Activated CD8-positive, alpha-beta T cell treated with anti-CD3 and anti-CD28 coated beads for 36 hours (primary cell): ENCODE results near the gene CTR9. TPM values are rescaled to one million over a fixed set of nuclear protein-coding genes. Genes with fewer than 3 reads are reported as not detected.

ENCODE experiments used
- ATAC-seq: fragments of 200-7000 bp; cut with Tn5 transposase; one replicate; pipeline ENCODE4 v1.10.0; 2021; ENCODE audit warnings: mild to moderate bottlenecking, moderate library complexity
- CTCF ChIA-PET: fragments of 350-600 bp; sonication (Branson Sonifier 250); formaldehyde crosslinking; loops from one replicate; lab custom pipeline; 2021; ENCODE audit warnings: antibody characterized with exemption; lab: Charles Lee
- POLR2A ChIA-PET: fragments of 350-600 bp; sonication (Branson Sonifier 250); formaldehyde crosslinking; loops from one replicate; lab custom pipeline; 2021; ENCODE audit warnings: antibody characterized with exemption; lab: Charles Lee
- DNase-seq: peaks from one replicate; pipeline ENCODE4 v3.0.0-alpha.2; 2020
- H3K27ac Mint-ChIP-seq: one replicate; pipeline ENCODE4 v1.8.0; 2021; ENCODE audit warnings: mild to moderate bottlenecking, mixed read lengths
- H3K27me3 Mint-ChIP-seq: one replicate; pipeline ENCODE4 v1.8.0; 2021; ENCODE audit warnings: mixed read lengths
- H3K36me3 Mint-ChIP-seq: one replicate; pipeline ENCODE4 v1.8.0; 2021; ENCODE audit warnings: low read depth, mixed read lengths
- H3K4me1 Mint-ChIP-seq: one replicate; pipeline ENCODE4 v1.8.0; 2021; ENCODE audit warnings: low read depth, mixed read lengths
- H3K4me3 Mint-ChIP-seq: one replicate; pipeline ENCODE4 v1.8.0; 2021; ENCODE audit warnings: mild to moderate bottlenecking, moderate library complexity, mixed read lengths
- H3K9me3 Mint-ChIP-seq: one replicate; pipeline ENCODE4 v1.8.0; 2021; ENCODE audit warnings: mixed read lengths
- intact Hi-C: fragments of 100-400 bp; cut with micrococcal nuclease; formaldehyde crosslinking; loops from one replicate; pipeline ENCODE4 v1.10.0; 2022
- total RNA-seq, 2 experiments: library from RNA; stranded (reverse); gene quantifications; one replicate each; pipeline ENCODE4 v1.2.3, GENCODE V29; 2021
- TF ChIP-seq, protein P1 (sequence below): fragments of 200-600 bp; IDR thresholded peaks from one replicate; pipeline ENCODE4 v1.8.0; 2022; ENCODE audit warnings: antibody characterized with exemption, mild to moderate bottlenecking

Gene CTR9
- total RNA-seq, 2 experiments from 2014 or later = 35.9 to 37.1 TPM

DNA sequence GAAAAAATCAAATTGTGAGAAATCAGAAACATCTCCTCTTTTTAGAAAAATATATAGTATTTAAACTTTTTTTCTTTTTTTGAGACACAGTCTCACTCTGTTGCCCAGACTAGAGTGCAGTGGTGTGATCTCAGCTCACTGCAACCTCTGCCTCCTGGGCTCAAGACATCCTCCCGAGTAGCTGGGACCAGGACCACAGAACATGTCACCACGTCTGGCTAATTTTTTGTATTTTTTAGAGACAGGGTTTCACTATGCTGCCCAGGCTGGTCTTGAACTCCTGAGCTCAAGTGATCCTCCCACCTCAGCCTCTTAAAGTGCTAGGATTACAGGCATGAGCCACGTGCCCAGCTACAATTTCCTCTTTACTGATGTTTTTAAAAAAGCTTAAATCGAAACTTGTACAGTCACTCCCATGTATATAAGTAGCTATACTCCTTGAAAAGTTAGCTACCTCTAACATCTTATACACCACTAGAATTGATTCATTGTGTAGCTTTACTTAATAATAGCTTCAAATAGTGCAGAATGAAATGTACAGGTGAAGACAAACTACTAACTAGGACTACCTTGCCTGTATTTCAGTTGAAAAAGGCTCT, 47.4 kb downstream of the CTR9 start:
- peaks cover 64% of the 10 kb centered on the region for H3K36me3 Mint-ChIP-seq
- H3K4me3 Mint-ChIP-seq = no peak overlapping the region
- TF ChIP-seq, protein P1, sequence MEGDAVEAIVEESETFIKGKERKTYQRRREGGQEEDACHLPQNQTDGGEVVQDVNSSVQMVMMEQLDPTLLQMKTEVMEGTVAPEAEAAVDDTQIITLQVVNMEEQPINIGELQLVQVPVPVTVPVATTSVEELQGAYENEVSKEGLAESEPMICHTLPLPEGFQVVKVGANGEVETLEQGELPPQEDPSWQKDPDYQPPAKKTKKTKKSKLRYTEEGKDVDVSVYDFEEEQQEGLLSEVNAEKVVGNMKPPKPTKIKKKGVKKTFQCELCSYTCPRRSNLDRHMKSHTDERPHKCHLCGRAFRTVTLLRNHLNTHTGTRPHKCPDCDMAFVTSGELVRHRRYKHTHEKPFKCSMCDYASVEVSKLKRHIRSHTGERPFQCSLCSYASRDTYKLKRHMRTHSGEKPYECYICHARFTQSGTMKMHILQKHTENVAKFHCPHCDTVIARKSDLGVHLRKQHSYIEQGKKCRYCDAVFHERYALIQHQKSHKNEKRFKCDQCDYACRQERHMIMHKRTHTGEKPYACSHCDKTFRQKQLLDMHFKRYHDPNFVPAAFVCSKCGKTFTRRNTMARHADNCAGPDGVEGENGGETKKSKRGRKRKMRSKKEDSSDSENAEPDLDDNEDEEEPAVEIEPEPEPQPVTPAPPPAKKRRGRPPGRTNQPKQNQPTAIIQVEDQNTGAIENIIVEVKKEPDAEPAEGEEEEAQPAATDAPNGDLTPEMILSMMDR = no peak
- H3K4me1 Mint-ChIP-seq = peaks cover 57% of the 10 kb centered on the region
- CTCF ChIA-PET = interaction anchor here (0.8 to 7.8 kb wide), 5 partner anchors 7 to 230 kb away, joined by 3 to 73 read pairs (median 7); no protein-coding TSS in a partner anchor
- no peaks in the 10 kb centered on the region for H3K27me3 Mint-ChIP-seq
- H3K27ac Mint-ChIP-seq = peak overlapping the region; percentile 74
- no peak for DNase-seq
- H3K9me3 Mint-ChIP-seq = no peaks in the 10 kb centered on the region
- POLR2A ChIA-PET = interaction anchor here (1.0 to 6.6 kb wide), 3 partner anchors 9 to 59 kb away, joined by 4 to 117 read pairs (median 9); partner anchors contain the start of genes EIF4G2 and ZBED5
- peak; percentile 25 for ATAC-seq
- intact Hi-C loops = loop anchor here (10.0 kb wide), 1 partner anchor 136 kb away; no protein-coding TSS in a partner anchor

DNA sequence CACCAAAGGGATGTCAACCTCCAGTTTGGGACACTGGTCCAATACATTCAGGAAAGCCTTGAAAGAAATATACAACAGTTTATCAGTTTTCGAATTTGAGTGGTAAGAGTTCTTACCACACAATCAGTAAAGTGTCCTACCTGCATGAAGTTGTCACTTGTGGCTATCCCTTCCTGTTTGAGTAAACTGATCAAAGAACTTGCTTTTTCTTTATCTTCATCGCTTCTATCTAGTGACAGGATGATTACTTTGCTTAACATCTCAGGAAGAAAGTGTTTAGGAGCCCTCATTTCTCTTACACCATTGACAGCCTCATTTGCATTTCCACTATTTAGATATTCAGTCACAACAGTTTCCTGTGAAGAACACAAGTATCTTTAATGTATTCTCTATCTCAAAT, 49.2 kb downstream of the CTR9 start:
- no peak for ATAC-seq
- intact Hi-C loops = no loop called here

DNA sequence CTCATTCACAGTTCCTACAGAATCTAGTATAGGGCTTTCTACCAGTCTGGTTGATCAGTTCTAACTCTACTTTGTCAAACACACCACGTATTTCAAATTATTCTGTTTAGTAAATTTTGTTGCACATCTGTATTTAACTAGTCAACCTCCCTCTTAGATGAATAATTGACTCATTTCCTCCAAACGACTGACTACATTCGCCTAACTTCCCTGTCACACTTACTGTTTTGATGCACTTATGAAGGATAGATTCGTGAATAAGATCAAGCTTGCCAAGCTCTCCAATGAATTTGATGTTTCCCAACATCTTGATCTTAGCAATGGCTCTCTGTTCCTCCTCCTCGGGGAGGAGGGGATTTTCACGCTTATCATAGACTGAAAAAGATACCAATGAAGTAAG, 52.6 kb downstream of the CTR9 start:
- DNase-seq (no peak), ATAC-seq (no peak)
- Mint-ChIP-seq H3K4me1 (peaks cover 75% of the 10 kb centered on the region), H3K4me3 (no peak overlapping the region), H3K9me3 (no peaks in the 10 kb centered on the region), H3K27me3 (no peaks in the 10 kb centered on the region), H3K27ac (peak overlapping the region; percentile 60), H3K36me3 (peaks cover 96% of the 10 kb centered on the region)
- ChIA-PET POLR2A (interaction anchor here (1.0 to 2.3 kb wide), 8 partner anchors 8 to 97 kb away, joined by 3 to 21 read pairs (median 4); partner anchors contain the start of genes CTR9 and ZBED5), CTCF (interaction anchor here (0.5 to 7.8 kb wide), 8 partner anchors 13 to 1047 kb away, joined by 3 to 73 read pairs (median 4); no protein-coding TSS in a partner anchor)
- intact Hi-C loops = no loop called here
- TF ChIP-seq, protein P1 = no peak

More for the DNA sequence above, 49.2 kb downstream of the CTR9 start:
- CTCF ChIA-PET = interaction anchor here (1.0 to 7.8 kb wide), 3 partner anchors 9 to 134 kb away, joined by 3 to 73 read pairs (median 8); no protein-coding TSS in a partner anchor
- peaks cover 83% of the 10 kb centered on the region for H3K36me3 Mint-ChIP-seq
- POLR2A ChIA-PET = interaction anchor here (0.6 to 6.6 kb wide), 3 partner anchors 7 to 51 kb away, joined by 3 to 117 read pairs (median 3); partner anchors contain the start of gene EIF4G2
- H3K4me1 Mint-ChIP-seq = peaks cover 69% of the 10 kb centered on the region
- no peak for DNase-seq
- peak overlapping the region; percentile 69 for H3K27ac Mint-ChIP-seq
- TF ChIP-seq, protein P1 = no peak
- H3K27me3 Mint-ChIP-seq = no peaks in the 10 kb centered on the region
- no peaks in the 10 kb centered on the region for H3K9me3 Mint-ChIP-seq
- no peak overlapping the region for H3K4me3 Mint-ChIP-seq

DNA sequence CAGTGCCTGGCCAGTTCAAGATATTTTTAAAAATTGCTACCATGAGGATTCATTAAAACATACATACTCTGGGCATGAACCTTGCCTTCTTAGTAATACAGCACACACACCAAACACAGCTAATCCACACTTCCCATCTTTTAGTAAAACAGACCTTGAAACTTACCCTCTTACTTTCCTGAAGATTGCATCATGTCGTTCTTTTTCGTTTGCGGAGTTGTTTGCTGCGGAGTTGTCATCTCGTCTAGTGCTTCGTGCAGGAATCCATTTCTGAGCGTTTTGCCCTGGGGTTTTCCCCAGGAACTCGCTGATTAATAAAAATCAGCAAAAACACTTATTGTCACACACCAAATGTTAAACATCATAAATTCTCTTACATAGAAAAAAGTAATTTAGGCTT, 54.7 kb downstream of the CTR9 start:
- peak overlapping the region; percentile 94 for H3K4me3 Mint-ChIP-seq
- POLR2A ChIA-PET = interaction anchor here (0.6 to 5.7 kb wide), 3 partner anchors 8 to 79 kb away, joined by 3 to 134 read pairs (median 117); partner anchors contain the start of gene ZBED5

More for the DNA sequence above, 54.7 kb downstream of the CTR9 start:
- intact Hi-C loops = no loop called here
- CTCF ChIA-PET = interaction anchor here (1.1 to 7.8 kb wide), 3 partner anchors 12 to 127 kb away, joined by 3 to 73 read pairs (median 9); no protein-coding TSS in a partner anchor
- H3K27ac Mint-ChIP-seq = peak overlapping the region; percentile 90
- peaks cover 76% of the 10 kb centered on the region for H3K36me3 Mint-ChIP-seq
- TF ChIP-seq, protein P1 = no peak
- H3K9me3 Mint-ChIP-seq = no peaks in the 10 kb centered on the region
- no peaks in the 10 kb centered on the region for H3K27me3 Mint-ChIP-seq
- no peak for ATAC-seq
- peaks cover 62% of the 10 kb centered on the region for H3K4me1 Mint-ChIP-seq
- no peak for DNase-seq
